ENCODE results near the gene SLC43A3.

DNA sequence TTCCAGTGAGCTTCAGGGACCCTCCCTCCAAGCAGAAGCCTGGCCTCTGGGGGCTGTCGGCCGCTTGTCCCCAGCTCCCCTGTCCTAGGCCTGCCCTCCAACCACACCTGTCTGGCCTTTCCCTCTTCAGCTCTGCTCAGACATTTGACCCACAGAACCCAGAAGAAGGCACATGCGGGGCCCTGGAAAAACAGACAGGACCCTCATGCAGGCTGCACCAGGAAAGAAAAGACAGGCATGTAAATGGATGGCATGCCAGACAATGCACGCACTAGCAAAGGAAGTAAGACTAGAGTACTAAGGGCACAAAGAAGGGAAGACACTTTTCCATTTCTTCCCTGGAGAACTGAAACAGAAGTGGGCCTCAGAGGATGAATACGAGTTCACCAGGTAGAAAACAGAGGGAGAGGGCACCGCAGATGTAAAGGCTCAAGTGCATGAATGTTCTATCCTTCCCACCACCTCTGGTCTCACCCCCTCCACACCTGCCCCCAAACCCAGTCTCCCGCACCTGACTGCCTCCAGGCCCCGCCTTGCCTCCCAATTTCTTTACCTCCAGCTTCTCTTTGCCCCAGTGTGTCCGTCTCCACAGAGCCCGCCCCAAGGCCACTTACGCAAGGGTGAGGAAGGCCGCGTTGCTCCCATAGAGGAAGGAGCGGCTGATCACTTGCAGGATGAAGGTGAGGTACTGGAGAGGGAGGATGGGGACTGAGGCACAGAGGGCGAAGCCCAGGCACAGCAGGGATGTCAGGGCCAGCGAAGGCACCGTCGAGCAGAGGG lies 17.4 kb downstream of the SLC43A3 start:
- no peak for TF ChIP-seq POLR2AphosphoS5 (IDR thresholded peaks at IDR 0.05; ENCODE audit: control insufficient read depth, insufficient read depth, low read depth, low read length)
- TF ChIP-seq IRF2 (CRISPR knock-in tag; IDR thresholded peaks at IDR 0.05): no peak
- TF ChIP-seq FOXM1 (IDR thresholded peaks at IDR 0.05; ENCODE audit: low read depth): no peak
- TF ChIP-seq FOXM1 (CRISPR knock-in tag; IDR thresholded peaks at IDR 0.05; ENCODE audit: low read depth): no peak
- TF ChIP-seq MAX (CRISPR knock-in tag; IDR thresholded peaks at IDR 0.05): no peak
- no peak for TF ChIP-seq CEBPZ (IDR thresholded peaks at IDR 0.05; ENCODE audit: borderline replicate concordance, low read depth, low read length)
- TF ChIP-seq, protein P1, sequence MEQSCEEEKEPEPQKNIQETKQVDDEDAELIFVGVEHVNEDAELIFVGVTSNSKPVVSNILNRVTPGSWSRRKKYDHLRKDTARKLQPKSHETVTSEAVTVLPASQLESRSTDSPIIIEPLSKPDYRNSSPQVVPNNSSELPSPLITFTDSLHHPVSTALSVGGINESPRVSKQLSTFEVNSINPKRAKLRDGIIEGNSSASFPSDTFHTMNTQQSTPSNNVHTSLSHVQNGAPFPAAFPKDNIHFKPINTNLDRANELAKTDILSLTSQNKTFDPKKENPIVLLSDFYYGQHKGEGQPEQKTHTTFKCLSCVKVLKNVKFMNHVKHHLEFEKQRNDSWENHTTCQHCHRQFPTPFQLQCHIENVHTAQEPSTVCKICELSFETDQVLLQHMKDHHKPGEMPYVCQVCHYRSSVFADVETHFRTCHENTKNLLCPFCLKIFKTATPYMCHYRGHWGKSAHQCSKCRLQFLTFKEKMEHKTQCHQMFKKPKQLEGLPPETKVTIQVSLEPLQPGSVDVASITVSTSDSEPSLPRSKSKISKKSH (CRISPR knock-in tag; IDR thresholded peaks at IDR 0.05): no peak
- TF ChIP-seq BCOR (IDR thresholded peaks at IDR 0.05): no peak
- no peak for TF ChIP-seq RAD21 (CRISPR knock-in tag; conservative IDR thresholded peaks at IDR 0.05 in 1 of 2, IDR thresholded peaks at IDR 0.05 in 1 of 2)
- no peak for TF ChIP-seq GABPA (tag; conservative IDR thresholded peaks at IDR 0.05; ENCODE audit: low read depth)
- TF ChIP-seq, protein P2, sequence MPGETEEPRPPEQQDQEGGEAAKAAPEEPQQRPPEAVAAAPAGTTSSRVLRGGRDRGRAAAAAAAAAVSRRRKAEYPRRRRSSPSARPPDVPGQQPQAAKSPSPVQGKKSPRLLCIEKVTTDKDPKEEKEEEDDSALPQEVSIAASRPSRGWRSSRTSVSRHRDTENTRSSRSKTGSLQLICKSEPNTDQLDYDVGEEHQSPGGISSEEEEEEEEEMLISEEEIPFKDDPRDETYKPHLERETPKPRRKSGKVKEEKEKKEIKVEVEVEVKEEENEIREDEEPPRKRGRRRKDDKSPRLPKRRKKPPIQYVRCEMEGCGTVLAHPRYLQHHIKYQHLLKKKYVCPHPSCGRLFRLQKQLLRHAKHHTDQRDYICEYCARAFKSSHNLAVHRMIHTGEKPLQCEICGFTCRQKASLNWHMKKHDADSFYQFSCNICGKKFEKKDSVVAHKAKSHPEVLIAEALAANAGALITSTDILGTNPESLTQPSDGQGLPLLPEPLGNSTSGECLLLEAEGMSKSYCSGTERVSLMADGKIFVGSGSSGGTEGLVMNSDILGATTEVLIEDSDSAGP (CRISPR knock-in tag; IDR thresholded peaks at IDR 0.05): no peak
- no peak for TF ChIP-seq ZNF121 (CRISPR knock-in tag; conservative IDR thresholded peaks at IDR 0.05)

Measured in K562 (cell line).